ENCODE measurements around the gene FOXRED2. TPM values are rescaled to one million over a fixed set of nuclear protein-coding genes. Genes with fewer than 3 reads are reported as not detected.

FOXRED2 gene
- total and polyA plus RNA-seq, 2 experiments from 2014 or later = 11.5 to 38.3 TPM

GRCh38 chr22:36546932-36547331, 40.1 kb upstream of the FOXRED2 start:
- H3K4me1 ChIP-seq (ENCODE audit: insufficient read depth) = peaks cover 12% of the 10 kb centered on the region
- H3K36me3 Mint-ChIP-seq (ENCODE audit: low read depth) = no peaks in the 10 kb centered on the region
- no peaks in the 10 kb centered on the region for H4K20me1 ChIP-seq (replicated peaks; ENCODE audit: insufficient read depth)
- H3K27me3 Mint-ChIP-seq (ENCODE audit: insufficient read depth, low read depth, poor library complexity) = peaks cover 17% of the 10 kb centered on the region
- H3K36me3 ChIP-seq (ENCODE audit: insufficient read depth) = no peaks in the 10 kb centered on the region
- no peak overlapping the region for H3K27ac Mint-ChIP-seq
- H3K27me3 ChIP-seq (ENCODE audit: insufficient read depth) = no peaks in the 10 kb centered on the region
- H3F3A ChIP-seq (replicated peaks; ENCODE audit: low read depth) = 0 out of 2 replicates have a peak, but pooled peaks cover 3% of the 10 kb centered on the region
- H2AFZ ChIP-seq = peak overlapping the region; percentile 84; the same call in 1 of the 2 replicates
- no peak; the same call in 2 of the 3 replicates for ATAC-seq
- H3K4me3 ChIP-seq = no peak overlapping the region
- TF ChIP-seq ZNF331 (CRISPR knock-in tag; IDR thresholded peaks at IDR 0.05; ENCODE audit: low read depth) (no peak), REST (IDR thresholded peaks at IDR 0.05; ENCODE audit: unreplicated experiment) (no peak), ZNF114 (CRISPR knock-in tag; IDR thresholded peaks at IDR 0.05) (no peak), NANOG (IDR thresholded peaks at IDR 0.05; ENCODE audit: borderline replicate concordance) (no peak), POLR2AphosphoS5 (IDR thresholded peaks at IDR 0.05; ENCODE audit: low read depth) (no peak), STAT1 (IDR thresholded peaks at IDR 0.05; ENCODE audit: unreplicated experiment) (no peak), EZH2phosphoT487 (IDR thresholded peaks at IDR 0.05; ENCODE audit: unreplicated experiment) (no peak), EZH2 (IDR thresholded peaks at IDR 0.05; ENCODE audit: low read depth, unreplicated experiment) (no peak), JUNB (IDR thresholded peaks at IDR 0.05; ENCODE audit: unreplicated experiment) (no peak), CREB1 (CRISPR knock-in tag; IDR thresholded peaks at IDR 0.05; ENCODE audit: low read depth) (no peak)
- TF ChIP-seq, protein P1, sequence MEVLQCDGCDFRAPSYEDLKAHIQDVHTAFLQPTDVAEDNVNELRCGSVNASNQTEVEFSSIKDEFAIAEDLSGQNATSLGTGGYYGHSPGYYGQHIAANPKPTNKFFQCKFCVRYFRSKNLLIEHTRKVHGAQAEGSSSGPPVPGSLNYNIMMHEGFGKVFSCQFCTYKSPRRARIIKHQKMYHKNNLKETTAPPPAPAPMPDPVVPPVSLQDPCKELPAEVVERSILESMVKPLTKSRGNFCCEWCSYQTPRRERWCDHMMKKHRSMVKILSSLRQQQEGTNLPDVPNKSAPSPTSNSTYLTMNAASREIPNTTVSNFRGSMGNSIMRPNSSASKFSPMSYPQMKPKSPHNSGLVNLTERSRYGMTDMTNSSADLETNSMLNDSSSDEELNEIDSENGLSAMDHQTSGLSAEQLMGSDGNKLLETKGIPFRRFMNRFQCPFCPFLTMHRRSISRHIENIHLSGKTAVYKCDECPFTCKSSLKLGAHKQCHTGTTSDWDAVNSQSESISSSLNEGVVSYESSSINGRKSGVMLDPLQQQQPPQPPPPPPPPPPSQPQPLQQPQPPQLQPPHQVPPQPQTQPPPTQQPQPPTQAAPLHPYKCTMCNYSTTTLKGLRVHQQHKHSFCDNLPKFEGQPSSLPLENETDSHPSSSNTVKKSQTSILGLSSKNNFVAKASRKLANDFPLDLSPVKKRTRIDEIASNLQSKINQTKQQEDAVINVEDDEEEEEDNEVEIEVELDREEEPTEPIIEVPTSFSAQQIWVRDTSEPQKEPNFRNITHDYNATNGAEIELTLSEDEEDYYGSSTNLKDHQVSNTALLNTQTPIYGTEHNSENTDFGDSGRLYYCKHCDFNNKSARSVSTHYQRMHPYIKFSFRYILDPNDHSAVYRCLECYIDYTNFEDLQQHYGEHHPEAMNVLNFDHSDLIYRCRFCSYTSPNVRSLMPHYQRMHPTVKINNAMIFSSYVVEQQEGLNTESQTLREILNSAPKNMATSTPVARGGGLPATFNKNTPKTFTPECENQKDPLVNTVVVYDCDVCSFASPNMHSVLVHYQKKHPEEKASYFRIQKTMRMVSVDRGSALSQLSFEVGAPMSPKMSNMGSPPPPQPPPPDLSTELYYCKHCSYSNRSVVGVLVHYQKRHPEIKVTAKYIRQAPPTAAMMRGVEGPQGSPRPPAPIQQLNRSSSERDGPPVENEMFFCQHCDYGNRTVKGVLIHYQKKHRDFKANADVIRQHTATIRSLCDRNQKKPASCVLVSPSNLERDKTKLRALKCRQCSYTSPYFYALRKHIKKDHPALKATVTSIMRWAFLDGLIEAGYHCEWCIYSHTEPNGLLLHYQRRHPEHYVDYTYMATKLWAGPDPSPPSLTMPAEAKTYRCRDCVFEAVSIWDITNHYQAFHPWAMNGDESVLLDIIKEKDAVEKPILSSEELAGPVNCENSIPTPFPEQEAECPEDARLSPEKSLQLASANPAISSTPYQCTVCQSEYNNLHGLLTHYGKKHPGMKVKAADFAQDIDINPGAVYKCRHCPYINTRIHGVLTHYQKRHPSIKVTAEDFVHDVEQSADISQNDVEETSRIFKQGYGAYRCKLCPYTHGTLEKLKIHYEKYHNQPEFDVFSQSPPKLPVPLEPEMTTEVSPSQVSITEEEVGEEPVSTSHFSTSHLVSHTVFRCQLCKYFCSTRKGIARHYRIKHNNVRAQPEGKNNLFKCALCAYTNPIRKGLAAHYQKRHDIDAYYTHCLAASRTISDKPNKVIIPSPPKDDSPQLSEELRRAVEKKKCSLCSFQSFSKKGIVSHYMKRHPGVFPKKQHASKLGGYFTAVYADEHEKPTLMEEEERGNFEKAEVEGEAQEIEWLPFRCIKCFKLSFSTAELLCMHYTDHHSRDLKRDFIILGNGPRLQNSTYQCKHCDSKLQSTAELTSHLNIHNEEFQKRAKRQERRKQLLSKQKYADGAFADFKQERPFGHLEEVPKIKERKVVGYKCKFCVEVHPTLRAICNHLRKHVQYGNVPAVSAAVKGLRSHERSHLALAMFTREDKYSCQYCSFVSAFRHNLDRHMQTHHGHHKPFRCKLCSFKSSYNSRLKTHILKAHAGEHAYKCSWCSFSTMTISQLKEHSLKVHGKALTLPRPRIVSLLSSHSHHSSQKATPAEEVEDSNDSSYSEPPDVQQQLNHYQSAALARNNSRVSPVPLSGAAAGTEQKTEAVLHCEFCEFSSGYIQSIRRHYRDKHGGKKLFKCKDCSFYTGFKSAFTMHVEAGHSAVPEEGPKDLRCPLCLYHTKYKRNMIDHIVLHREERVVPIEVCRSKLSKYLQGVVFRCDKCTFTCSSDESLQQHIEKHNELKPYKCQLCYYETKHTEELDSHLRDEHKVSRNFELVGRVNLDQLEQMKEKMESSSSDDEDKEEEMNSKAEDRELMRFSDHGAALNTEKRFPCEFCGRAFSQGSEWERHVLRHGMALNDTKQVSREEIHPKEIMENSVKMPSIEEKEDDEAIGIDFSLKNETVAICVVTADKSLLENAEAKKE (CRISPR knock-in tag; IDR thresholded peaks at IDR 0.05) = no peak
- TF ChIP-seq, protein P2, sequence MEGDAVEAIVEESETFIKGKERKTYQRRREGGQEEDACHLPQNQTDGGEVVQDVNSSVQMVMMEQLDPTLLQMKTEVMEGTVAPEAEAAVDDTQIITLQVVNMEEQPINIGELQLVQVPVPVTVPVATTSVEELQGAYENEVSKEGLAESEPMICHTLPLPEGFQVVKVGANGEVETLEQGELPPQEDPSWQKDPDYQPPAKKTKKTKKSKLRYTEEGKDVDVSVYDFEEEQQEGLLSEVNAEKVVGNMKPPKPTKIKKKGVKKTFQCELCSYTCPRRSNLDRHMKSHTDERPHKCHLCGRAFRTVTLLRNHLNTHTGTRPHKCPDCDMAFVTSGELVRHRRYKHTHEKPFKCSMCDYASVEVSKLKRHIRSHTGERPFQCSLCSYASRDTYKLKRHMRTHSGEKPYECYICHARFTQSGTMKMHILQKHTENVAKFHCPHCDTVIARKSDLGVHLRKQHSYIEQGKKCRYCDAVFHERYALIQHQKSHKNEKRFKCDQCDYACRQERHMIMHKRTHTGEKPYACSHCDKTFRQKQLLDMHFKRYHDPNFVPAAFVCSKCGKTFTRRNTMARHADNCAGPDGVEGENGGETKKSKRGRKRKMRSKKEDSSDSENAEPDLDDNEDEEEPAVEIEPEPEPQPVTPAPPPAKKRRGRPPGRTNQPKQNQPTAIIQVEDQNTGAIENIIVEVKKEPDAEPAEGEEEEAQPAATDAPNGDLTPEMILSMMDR (conservative IDR thresholded peaks at IDR 0.05; ENCODE audit: low read depth in 2 of 2) = no peak
- TF ChIP-seq, protein P3, sequence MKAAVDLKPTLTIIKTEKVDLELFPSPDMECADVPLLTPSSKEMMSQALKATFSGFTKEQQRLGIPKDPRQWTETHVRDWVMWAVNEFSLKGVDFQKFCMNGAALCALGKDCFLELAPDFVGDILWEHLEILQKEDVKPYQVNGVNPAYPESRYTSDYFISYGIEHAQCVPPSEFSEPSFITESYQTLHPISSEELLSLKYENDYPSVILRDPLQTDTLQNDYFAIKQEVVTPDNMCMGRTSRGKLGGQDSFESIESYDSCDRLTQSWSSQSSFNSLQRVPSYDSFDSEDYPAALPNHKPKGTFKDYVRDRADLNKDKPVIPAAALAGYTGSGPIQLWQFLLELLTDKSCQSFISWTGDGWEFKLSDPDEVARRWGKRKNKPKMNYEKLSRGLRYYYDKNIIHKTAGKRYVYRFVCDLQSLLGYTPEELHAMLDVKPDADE (IDR thresholded peaks at IDR 0.05) = no peak
- DNase-seq (ENCODE audit: low spot score) = no peak
- H3K9me3 Mint-ChIP-seq = no peaks in the 10 kb centered on the region
- no peak overlapping the region for H3K4me2 ChIP-seq
- peaks cover 27% of the 10 kb centered on the region for H3K4me1 Mint-ChIP-seq
- no peak overlapping the region for H3K4me3 Mint-ChIP-seq
- H3K79me2 ChIP-seq (replicated peaks; ENCODE audit: insufficient read depth) = no peaks in the 10 kb centered on the region
- H3K9me2 ChIP-seq (ENCODE audit: insufficient read depth) = no peaks in the 10 kb centered on the region
- H3K27ac ChIP-seq (ENCODE audit: low read depth) = no peak overlapping the region

All from GM23338 (cell line).